Heart left ventricle (tissue), 16 donors: ENCODE results near the gene GTF2IRD1. TPM values are rescaled to one million over a fixed set of nuclear protein-coding genes. Genes with fewer than 3 reads are reported as not detected.

Experiments
- ATAC-seq, 4 donors: fragments of 200-7000 bp; cut with Tn5 transposase; one replicate each; pipeline ENCODE4 v1.9.1; 2020 to 2022; ENCODE audit warnings: moderate library complexity in 4 of 4, mild to moderate bottlenecking in 3 of 4, moderate number of reproducible peaks in 1 of 4
- DNase-seq, 5 donors: peaks; one replicate each; pipeline ENCODE4 v3.0.0-alpha.2; 2020
- H3K27ac ChIP-seq, 12 donors: fragments of 200-600 bp; sonication (generic) in 4 of 12; one replicate each; pipeline versions ENCODE4 v1.5.0 to v1.8.0; 2016 to 2022; ENCODE audit warnings: mild to moderate bottlenecking in 2 of 12
- H3K27me3 ChIP-seq, 9 donors: fragments of 200-600 bp; sonication (generic) in 2 of 9; one replicate each; pipeline versions ENCODE4 v1.5.1 to v1.8.0; 2016 to 2022; ENCODE audit warnings: mild to moderate bottlenecking in 3 of 9
- H3K36me3 ChIP-seq, 9 donors: fragments of 200-600 bp; sonication (generic) in 2 of 9; one replicate each; pipeline versions ENCODE4 v1.5.0 to v1.8.0; 2018 to 2022; ENCODE audit warnings: mild to moderate bottlenecking in 2 of 9
- H3K4me1 ChIP-seq, 12 donors: fragments of 200-600 bp; sonication (generic) in 4 of 12; one replicate each; pipeline versions ENCODE4 v1.5.0 to v1.8.0; 2016 to 2022; ENCODE audit warnings: mild to moderate bottlenecking in 3 of 12
- H3K4me3 ChIP-seq, 12 donors: fragments of 200-600 bp; sonication (generic) in 4 of 12; one replicate each; pipeline versions ENCODE4 v1.5.0 to v1.8.0; 2017 to 2022; ENCODE audit warnings: mild to moderate bottlenecking in 9 of 12, moderate library complexity in 4 of 12
- H3K9me3 ChIP-seq, 12 donors: fragments of 200-600 bp; sonication (generic) in 4 of 12; one replicate each; pipeline versions ENCODE4 v1.5.0 to v1.8.0; 2016 to 2022; ENCODE audit warnings: mild to moderate bottlenecking in 1 of 12
- CTCF ChIP-seq, 12 donors: fragments of 200-600 bp; sonication (generic) in 4 of 12; IDR thresholded peaks; one replicate each; pipeline versions ENCODE4 v1.5.0 to v1.8.0; 2018 to 2022; ENCODE audit warnings: antibody characterized with exemption in 12 of 12, mild to moderate bottlenecking in 5 of 12
- POLR2A ChIP-seq, 2 donors: fragments of 450-650 bp; IDR thresholded peaks; one replicate each; pipeline ENCODE4 v1.6.1; 2017; ENCODE audit warnings: antibody characterized with exemption in 2 of 2, mild to moderate bottlenecking in 2 of 2, moderate library complexity in 2 of 2
- WGBS, 4 donors: extraction: QIAGEN DNeasy Blood & Tissue Kit in 2 of 4; methylation state at CpG; one replicate each; pipeline versions ENCODE4 v1.1.5 to v1.1.7; 2013 to 2018; 5-methylcytosine and 5-hydroxymethylcytosine counted together
- intact Hi-C, 10 donors: fragments of 100-400 bp; cut with DNase I; formaldehyde crosslinking; loops; one replicate each; pipeline versions ENCODE4 v1.11.1 to v1.14.2; 2022
- polyA plus RNA-seq, 2 donors: library from polyadenylated mRNA; stranded (reverse); fragments of 200-250 nt; gene quantifications; one replicate each; pipeline ENCODE4 v1.2.3, GENCODE V29; 2013
- total RNA-seq, 9 donors: library from RNA; depleted of rRNA in 2 of 9; stranded (reverse); fragments of >200 nt in 2 of 9; fragmentation: NEBNext Ultra II Directional in 3 of 9; extraction: Animal tissue kit (Norgen Biotek cat#: 25700) in 3 of 9; gene quantifications; one replicate each; pipeline versions ENCODE4 v1.1.0 to v1.2.4, GENCODE V29; 2016 to 2023
- donor health status: ischemic (EF 13 %, LVEDD 7.1; RV severe dilation, severe dysfunction).
- donor health status: healthy with polysubstance abuse.
- donor health status: DM: no; HTN: yes; CAD: no.
- donor health status: DM: no; HTN: no; CAD: no.
- donor health status: ischemic (EF 25% LVEDD 6.9; RV normal size, moderate dysfunction).
- donor health status: ischemic (EF 25% LVEDD 5.7; RV mildly dilated, moderate dysfunction).
- donor health status: healthy.
- donor health status: DM: yes; HTN: yes; CAD: no.
- donor health status: ischemic (EF 35%, LVEDD 5.7; RV mildly dilated, moderate dysfunction).
- donor health status: nonischemic (EF 11% LVEDD 7.7; RV severe dilation, severe dysfunction).
- donor health status: DM: yes; HTN: yes; CAD: no.
- donor health status: PGD.
- donor health status: ischemic (EF 29% LVEDD 5.4; RV normal size, mild dysfunction).
- donor health status: nonischemic (EF 23%, LVEDD 6.1; RV moderate dilation, normal function).

GTF2IRD1 gene
- total and polyA plus RNA-seq, 11 donors, result 10.0 to 40.4 (median 15.6) TPM

GRCh38 chr7:74470504-74470903, 16.8 kb downstream of the GTF2IRD1 start:
- H3K27me3 ChIP-seq, result no peaks in the 10 kb centered on the region
- no peak for TF ChIP-seq CTCF (IDR thresholded peaks at IDR 0.05)
- TF ChIP-seq POLR2A (IDR thresholded peaks at IDR 0.05), result no peak
- DNase-seq, result no peak
- intact Hi-C loops, result no loop called here
- ATAC-seq, result no peak
- H3K4me3 ChIP-seq, result no peak overlapping the region
- peaks cover 0 to 25% (median 5%) of the 10 kb centered on the region in 12 donors for H3K4me1 ChIP-seq
- WGBS, 4 donors, result 95 to 99% (median 98%) methylated on average over 8 of the region's 8 CpGs
- H3K27ac ChIP-seq, result peak overlapping the region in 2 of 12 donors; percentile 12 to 36
- no peaks in the 10 kb centered on the region for H3K36me3 ChIP-seq
- H3K9me3 ChIP-seq, result peaks cover 0 to 5% (median 0%) of the 10 kb centered on the region in 12 donors

- H3K4me3 ChIP-seq, result no peak overlapping the region
- intact Hi-C loops, result no loop called here
- H3K36me3 ChIP-seq, result no peaks in the 10 kb centered on the region
- peak in 3 of 4 donors; percentile 26 to 48 (median 31) for ATAC-seq
- 32 to 46% (median 36%) methylated on average over 5 of the region's 5 CpGs for WGBS, 4 donors
- peak overlapping the region in 6 of 12 donors; percentile 18 to 98 (median 50) for H3K27ac ChIP-seq
- no peaks in the 10 kb centered on the region for H3K27me3 ChIP-seq
- TF ChIP-seq CTCF (IDR thresholded peaks at IDR 0.05), result no peak
- no peak for TF ChIP-seq POLR2A (IDR thresholded peaks at IDR 0.05)
- peaks cover 0 to 5% (median 0%) of the 10 kb centered on the region in 12 donors for H3K9me3 ChIP-seq
- H3K4me1 ChIP-seq, result peaks cover 0 to 22% (median 11%) of the 10 kb centered on the region in 12 donors
- peak in 2 of 5 donors; percentile 51 to 70 for DNase-seq
Measured at GRCh38 chr7:74473116-74473515, 19.4 kb downstream of the GTF2IRD1 start.

- ATAC-seq (no peak), DNase-seq (peak in 1 of 5 donors; percentile 8)
- H3K4me1 ChIP-seq, result peaks cover 0 to 34% (median 21%) of the 10 kb centered on the region in 12 donors
- H3K9me3 ChIP-seq, result peaks cover 0 to 5% (median 0%) of the 10 kb centered on the region in 12 donors
- intact Hi-C loops, result no loop called here
- H3K4me3 ChIP-seq, result no peak overlapping the region
- WGBS, 4 donors, result 93 to 97% (median 96%) methylated on average over 4 of the region's 4 CpGs
- TF ChIP-seq CTCF (IDR thresholded peaks at IDR 0.05), result no peak
- TF ChIP-seq POLR2A (IDR thresholded peaks at IDR 0.05), result no peak
- H3K27ac ChIP-seq, result peak overlapping the region in 3 of 12 donors; percentile 92 to 98 (median 95)
- no peaks in the 10 kb centered on the region for H3K36me3 ChIP-seq
- no peaks in the 10 kb centered on the region for H3K27me3 ChIP-seq
Measured at GRCh38 chr7:74474271-74474865, 20.7 kb downstream of the GTF2IRD1 start.

GRCh38 chr7:74475243-74475986, 21.7 kb downstream of the GTF2IRD1 start:
- H3K4me3 ChIP-seq, result no peak overlapping the region
- intact Hi-C loops, result loop anchor here in 1 of 10 donors (5.0 kb wide), 1 partner anchor 37 kb away; no protein-coding TSS in a partner anchor
- DNase-seq (peak in 1 of 5 donors; percentile 16), ATAC-seq (no peak)
- H3K36me3 ChIP-seq, result no peaks in the 10 kb centered on the region
- WGBS, 4 donors, result 87 to 89% (median 88%) methylated on average over 14 to 15 of the region's 15 CpGs
- no peaks in the 10 kb centered on the region for H3K27me3 ChIP-seq
- peak overlapping the region in 3 of 12 donors; percentile 92 to 98 (median 95) for H3K27ac ChIP-seq
- H3K9me3 ChIP-seq, result peaks cover 0 to 2% (median 0%) of the 10 kb centered on the region in 12 donors
- TF ChIP-seq POLR2A (IDR thresholded peaks at IDR 0.05), result no peak
- TF ChIP-seq CTCF (IDR thresholded peaks at IDR 0.05), result no peak
- peaks cover 0 to 45% (median 31%) of the 10 kb centered on the region in 12 donors for H3K4me1 ChIP-seq
